SH-SY5Y (cell line): ENCODE results near the gene PROM1.

Source experiments
- GATA2 ChIP-seq: IDR thresholded peaks from 2 replicates; pipeline ENCODE4 v1.6.1; 2011; ENCODE audit warnings: mild to moderate bottlenecking, low read depth, low read length
- GATA3 ChIP-seq: IDR thresholded peaks from 2 replicates; pipeline ENCODE4 v1.6.1; 2011; ENCODE audit warnings: low read depth, mild to moderate bottlenecking, low read length, moderate library complexity

- no peak for TF ChIP-seq GATA2
- no peak for TF ChIP-seq GATA3
Measured at GRCh38 chr4:16090096-16090705, 6.4 kb upstream of the PROM1 start.
